GM12874 (cell line): ENCODE results near the gene DCAF11.

ENCODE experiments used
- CTCF ChIP-seq: IDR thresholded peaks from 2 replicates; pipeline ENCODE4 v1.5.1; 2011; ENCODE audit warnings: low read depth, mild to moderate bottlenecking, control low read depth, low read length, moderate library complexity; ENCODE audit not compliant: insufficient read depth

Gene DCAF11

GRCh38 chr14:24122416-24122815 is 7.8 kb downstream of the DCAF11 start:
- no peak for TF ChIP-seq CTCF

GRCh38 chr14:24122898-24123297 is 8.3 kb downstream of the DCAF11 start:
- no peak for TF ChIP-seq CTCF

GRCh38 chr14:24123424-24124417 is 9.1 kb downstream of the DCAF11 start:
- no peak for TF ChIP-seq CTCF

GRCh38 chr14:24126939-24127338 is 12.4 kb downstream of the DCAF11 start:
- TF ChIP-seq CTCF: no peak

GRCh38 chr14:24127673-24128072 is 13.1 kb downstream of the DCAF11 start:
- TF ChIP-seq CTCF: no peak

GRCh38 chr14:24129410-24129998 is 14.9 kb downstream of the DCAF11 start:
- no peak for TF ChIP-seq CTCF

- TF ChIP-seq CTCF: no peak
Measured at GRCh38 chr14:24130380-24130716, 15.8 kb downstream of the DCAF11 start, which contains the start of gene FITM1. FITM1 (plus strand) TSS chr14:24130659; CDS start chr14:24131564, 905 bp downstream.
